Loucy (cell line): ENCODE data around the gene CNKSR2.
"Not testable (repeated sequence)": the region's sequence is repeated elsewhere in the genome, so short reads cannot be mapped to it uniquely, and the experiment has no call there.

Experiments used
- H2AFZ ChIP-seq: fragments of 200-600 bp; sonication (generic); 2 replicates; pipeline ENCODE4 v1.6.0; 2016; ENCODE audit warnings: antibody characterized with exemption, mild to moderate bottlenecking, low read length, moderate library complexity
- H3F3A ChIP-seq: fragments of 200-600 bp; 2 replicates; pipeline ENCODE4 v1.6.0; 2016; ENCODE audit warnings: antibody characterized with exemption, low read depth, mild to moderate bottlenecking
- H3K27me3 ChIP-seq: fragments of 200-600 bp; sonication (generic); 2 replicates; pipeline ENCODE4 v1.6.1; 2014; ENCODE audit warnings: low read length, mild to moderate bottlenecking; ENCODE audit not compliant: insufficient read depth, poor library complexity, severe bottlenecking
- H3K36me3 ChIP-seq: fragments of 200-600 bp; sonication (generic); 2 replicates; pipeline ENCODE4 v1.6.1; 2016; ENCODE audit warnings: low read length; ENCODE audit not compliant: insufficient read depth
- H3K4me1 ChIP-seq: fragments of 200-600 bp; sonication (generic); 2 replicates; pipeline ENCODE4 v1.5.1; 2014; ENCODE audit warnings: low read length, mild to moderate bottlenecking; ENCODE audit not compliant: insufficient read depth, poor library complexity, severe bottlenecking
- H3K4me2 ChIP-seq: fragments of 200-600 bp; sonication (generic); 2 replicates; pipeline ENCODE4 v1.6.0; 2014; ENCODE audit warnings: antibody characterized with exemption, low read length, low read depth, mild to moderate bottlenecking; ENCODE audit not compliant: poor library complexity, severe bottlenecking
- H3K4me3 ChIP-seq: fragments of 200-600 bp; sonication (generic); 2 replicates; pipeline ENCODE4 v1.5.1; 2014; ENCODE audit warnings: low read length, mild to moderate bottlenecking, mixed read lengths; ENCODE audit not compliant: poor library complexity, severe bottlenecking
- H3K79me2 ChIP-seq: fragments of 200-600 bp; sonication (generic); 2 replicates; pipeline ENCODE4 v1.6.1; 2014; ENCODE audit warnings: low read length; ENCODE audit not compliant: insufficient read depth
- H3K9ac ChIP-seq: fragments of 200-600 bp; sonication (generic); 2 replicates; pipeline ENCODE4 v1.6.0; 2014; ENCODE audit warnings: mild to moderate bottlenecking, low read depth, low read length, moderate library complexity; ENCODE audit not compliant: poor library complexity, severe bottlenecking
- H3K9me2 ChIP-seq: fragments of 200-600 bp; sonication (generic); replicated peaks from 2 replicates; pipeline ENCODE4 v1.6.1; 2016; ENCODE audit warnings: low read depth, low read length, mixed read lengths
- H3K9me3 ChIP-seq: fragments of 200-600 bp; sonication (generic); 2 replicates; pipeline ENCODE4 v1.6.1; 2014; ENCODE audit warnings: mild to moderate bottlenecking, antibody characterized with exemption, low read length, low read depth; ENCODE audit not compliant: insufficient read depth
- H4K20me1 ChIP-seq: fragments of 200-600 bp; sonication (generic); 2 replicates; pipeline ENCODE4 v1.6.0; 2014; ENCODE audit warnings: antibody characterized with exemption, low read length, mild to moderate bottlenecking; ENCODE audit not compliant: insufficient read depth, poor library complexity, severe bottlenecking
- CTCF ChIP-seq: fragments of 200-600 bp; sonication (generic); conservative IDR thresholded peaks from 2 replicates; pipeline ENCODE4 v1.5.1; 2014; ENCODE audit warnings: mild to moderate bottlenecking, antibody characterized with exemption, low read length
- EZH2phosphoT487 ChIP-seq: fragments of 200-600 bp; IDR thresholded peaks from 2 replicates; pipeline ENCODE4 v1.6.1; 2018; ENCODE audit warnings: antibody characterized with exemption, mild to moderate bottlenecking, moderate library complexity, borderline replicate concordance

The CNKSR2 gene

GRCh38 chrX:21479695-21480270, 105.6 kb downstream of the CNKSR2 start:
- H3K9me2 ChIP-seq = no peaks in the 10 kb centered on the region
- H3K9me3 ChIP-seq = no peaks in the 10 kb centered on the region
- H3K79me2 ChIP-seq = no peaks in the 10 kb centered on the region
- H3K36me3 ChIP-seq = no peaks in the 10 kb centered on the region
- H3K9ac ChIP-seq = no peak overlapping the region
- no peaks in the 10 kb centered on the region for H3K4me1 ChIP-seq
- no peak overlapping the region for H2AFZ ChIP-seq
- no peaks in the 10 kb centered on the region for H4K20me1 ChIP-seq
- no peak overlapping the region for H3K4me3 ChIP-seq
- peak; percentile 67 for TF ChIP-seq CTCF
- no peak for TF ChIP-seq EZH2phosphoT487
- H3F3A ChIP-seq = no peaks in the 10 kb centered on the region
- H3K27me3 ChIP-seq = no peaks in the 10 kb centered on the region
- H3K4me2 ChIP-seq = no peak overlapping the region

GRCh38 chrX:21481761-21482160, 107.5 kb downstream of the CNKSR2 start:
- Histone ChIP-seq H3K4me1 (no peaks in the 10 kb centered on the region), H2AFZ (no peak overlapping the region), H3K27me3 (no peaks in the 10 kb centered on the region), H3K4me2 (no peak overlapping the region), H3K36me3 (no peaks in the 10 kb centered on the region), H3F3A (no peaks in the 10 kb centered on the region), H3K9me3 (no peaks in the 10 kb centered on the region), H3K79me2 (no peaks in the 10 kb centered on the region), H3K9ac (no peak overlapping the region), H3K4me3 (no peak overlapping the region), H4K20me1 (no peaks in the 10 kb centered on the region), H3K9me2 (no peaks in the 10 kb centered on the region)
- TF ChIP-seq EZH2phosphoT487 (no peak), CTCF (no peak)

DNA sequence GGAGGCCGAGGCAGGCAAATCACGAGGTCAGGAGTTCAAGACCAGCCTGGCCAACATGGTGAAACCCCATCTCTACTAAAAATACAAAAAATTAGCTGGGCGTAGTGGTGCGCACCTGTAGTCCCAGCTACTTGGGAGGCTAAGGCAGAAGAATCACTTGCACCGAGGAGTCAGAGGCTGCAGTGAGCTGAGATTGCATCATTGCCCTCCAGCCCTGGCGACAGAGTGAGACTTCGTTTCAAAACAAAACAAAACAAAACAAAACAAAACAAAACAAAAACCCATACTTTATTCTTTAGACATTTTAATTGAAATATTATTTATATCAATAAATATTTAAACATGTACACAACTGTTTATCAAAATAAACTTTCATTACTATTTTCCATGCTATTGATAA, 109.8 kb downstream of the CNKSR2 start:
- not testable (repeated sequence) for H3K9me2 ChIP-seq, H3K4me1 ChIP-seq, H3F3A ChIP-seq, H3K27me3 ChIP-seq, H3K9ac ChIP-seq, H4K20me1 ChIP-seq, H3K79me2 ChIP-seq, H3K9me3 ChIP-seq, H3K36me3 ChIP-seq, H2AFZ ChIP-seq, H3K4me3 ChIP-seq, H3K4me2 ChIP-seq

GRCh38 chrX:21487832-21488231, 113.6 kb downstream of the CNKSR2 start:
- no peak overlapping the region for H3K9ac ChIP-seq
- no peaks in the 10 kb centered on the region for H3K27me3 ChIP-seq
- no peak for TF ChIP-seq EZH2phosphoT487
- TF ChIP-seq CTCF = no peak
- no peaks in the 10 kb centered on the region for H4K20me1 ChIP-seq
- no peaks in the 10 kb centered on the region for H3K9me3 ChIP-seq
- H3K4me1 ChIP-seq = no peaks in the 10 kb centered on the region
- no peaks in the 10 kb centered on the region for H3K36me3 ChIP-seq
- H3K79me2 ChIP-seq = no peaks in the 10 kb centered on the region
- no peaks in the 10 kb centered on the region for H3K9me2 ChIP-seq
- H3F3A ChIP-seq = no peaks in the 10 kb centered on the region
- no peak overlapping the region for H3K4me2 ChIP-seq
- H2AFZ ChIP-seq = no peak overlapping the region
- H3K4me3 ChIP-seq = no peak overlapping the region
